Glutamatergic neuron (in vitro differentiated cells): Measurements from ENCODE around the gene SPRR5. TPM values are rescaled to one million over a fixed set of nuclear protein-coding genes. Genes with fewer than 3 reads are reported as not detected.

Experiments used
- DNase-seq: peaks from one replicate; pipeline ENCODE4 v3.0.0; 2022
- H3K27ac Mint-ChIP-seq: one replicate; pipeline ENCODE4 v1.8.0; 2020; ENCODE audit warnings: mild to moderate bottlenecking, mixed read lengths, inconsistent platforms; ENCODE audit not compliant: unreplicated experiment
- H3K27me3 Mint-ChIP-seq: one replicate; pipeline ENCODE4 v1.8.0; 2020; ENCODE audit warnings: mild to moderate bottlenecking, moderate library complexity, mixed read lengths, inconsistent platforms; ENCODE audit not compliant: unreplicated experiment
- H3K36me3 Mint-ChIP-seq: one replicate; pipeline ENCODE4 v1.8.0; 2020; ENCODE audit warnings: mild to moderate bottlenecking, mixed read lengths, inconsistent platforms; ENCODE audit not compliant: unreplicated experiment
- H3K4me1 Mint-ChIP-seq: one replicate; pipeline ENCODE4 v1.8.0; 2020; ENCODE audit warnings: mild to moderate bottlenecking, low read depth, mixed read lengths, inconsistent platforms; ENCODE audit not compliant: unreplicated experiment
- H3K4me3 Mint-ChIP-seq: one replicate; pipeline ENCODE4 v1.8.0; 2020; ENCODE audit warnings: mild to moderate bottlenecking, mixed read lengths, inconsistent platforms; ENCODE audit not compliant: unreplicated experiment
- H3K9me3 Mint-ChIP-seq: one replicate; pipeline ENCODE4 v1.8.0; 2020; ENCODE audit warnings: mild to moderate bottlenecking, moderate library complexity, mixed read lengths, inconsistent platforms; ENCODE audit not compliant: unreplicated experiment
- CTCF ChIP-seq: fragments of 200-600 bp; sonication (generic); IDR thresholded peaks from one replicate; pipeline ENCODE4 v1.5.0; 2021; ENCODE audit not compliant: partially characterized antibody, unreplicated experiment
- total RNA-seq: library from RNA; stranded (reverse); fragmentation: NEBNext Ultra II Directional; extraction: Animal tissue kit (Norgen Biotek cat#: 25700); gene quantifications from one replicate; pipeline ENCODE4 v1.2.1, GENCODE V29; 2021; ENCODE audit not compliant: unreplicated experiment

The SPRR5 gene
- total RNA-seq, 1 donor from 2014 or later, result not detected

- TF ChIP-seq CTCF, result no peak
- peaks cover 6% of the 10 kb centered on the region for H3K27me3 Mint-ChIP-seq
- no peak overlapping the region for H3K27ac Mint-ChIP-seq
- H3K9me3 Mint-ChIP-seq, result no peaks in the 10 kb centered on the region
- no peak for DNase-seq
- H3K36me3 Mint-ChIP-seq, result no peaks in the 10 kb centered on the region
- no peak overlapping the region for H3K4me3 Mint-ChIP-seq
- H3K4me1 Mint-ChIP-seq, result no peaks in the 10 kb centered on the region
These were observed 14.4 kb downstream of the SPRR5 start for GRCh38 chr1:152961226-152961891.

- Mint-ChIP-seq H3K4me1 (no peaks in the 10 kb centered on the region), H3K36me3 (no peaks in the 10 kb centered on the region), H3K27me3 (peaks cover 6% of the 10 kb centered on the region), H3K9me3 (no peaks in the 10 kb centered on the region), H3K4me3 (no peak overlapping the region), H3K27ac (no peak overlapping the region)
- no peak for TF ChIP-seq CTCF
- no peak for DNase-seq
These were observed 15.9 kb downstream of the SPRR5 start for GRCh38 chr1:152962876-152963415.

- H3K4me1 Mint-ChIP-seq, result no peaks in the 10 kb centered on the region
- no peak for DNase-seq
- TF ChIP-seq CTCF, result no peak
- no peak overlapping the region for H3K4me3 Mint-ChIP-seq
- no peaks in the 10 kb centered on the region for H3K9me3 Mint-ChIP-seq
- no peaks in the 10 kb centered on the region for H3K36me3 Mint-ChIP-seq
- peaks cover 6% of the 10 kb centered on the region for H3K27me3 Mint-ChIP-seq
- H3K27ac Mint-ChIP-seq, result no peak overlapping the region
These were observed 17.5 kb downstream of the SPRR5 start for GRCh38 chr1:152964536-152964935.

GRCh38 chr1:152965853-152966252 is 18.8 kb downstream of the SPRR5 start:
- Mint-ChIP-seq H3K4me1 (no peaks in the 10 kb centered on the region), H3K27me3 (peaks cover 5% of the 10 kb centered on the region), H3K4me3 (no peak overlapping the region), H3K36me3 (no peaks in the 10 kb centered on the region), H3K27ac (no peak overlapping the region), H3K9me3 (no peaks in the 10 kb centered on the region)
- no peak for TF ChIP-seq CTCF
- no peak for DNase-seq

GRCh38 chr1:152967201-152967600 is 20.2 kb downstream of the SPRR5 start:
- H3K36me3 Mint-ChIP-seq, result no peaks in the 10 kb centered on the region
- no peaks in the 10 kb centered on the region for H3K4me1 Mint-ChIP-seq
- DNase-seq, result no peak
- TF ChIP-seq CTCF, result no peak
- H3K4me3 Mint-ChIP-seq, result no peak overlapping the region
- H3K27me3 Mint-ChIP-seq, result peaks cover 1% of the 10 kb centered on the region
- H3K27ac Mint-ChIP-seq, result no peak overlapping the region
- H3K9me3 Mint-ChIP-seq, result no peaks in the 10 kb centered on the region
